Thyroid gland (tissue), 4 donors: ENCODE results near the gene PLEKHJ1. TPM values are rescaled to one million over a fixed set of nuclear protein-coding genes. Genes with fewer than 3 reads are reported as not detected.

ENCODE experiments used
- DNase-seq, 2 donors: peaks; one replicate each; pipeline ENCODE4 v3.0.0-alpha.2; 2019
- H3K27ac ChIP-seq, 3 donors: fragments of 200-600 bp; sonication (generic); 1 replicate in 2 of 3; 2 replicates in 1 of 3; pipeline ENCODE4 v1.5.1; 2016 to 2019; ENCODE audit warnings: mild to moderate bottlenecking in 1 of 3, moderate library complexity in 1 of 3
- H3K27me3 ChIP-seq: fragments of 200-600 bp; sonication (generic); one replicate; pipeline ENCODE4 v1.5.1; 2019
- H3K36me3 ChIP-seq, 2 donors: fragments of 200-600 bp; sonication (generic); one replicate each; pipeline ENCODE4 v1.5.1; 2016 to 2019
- H3K4me1 ChIP-seq, 2 donors: fragments of 200-600 bp; sonication (generic); one replicate each; pipeline ENCODE4 v1.5.1; 2017 to 2019
- H3K4me3 ChIP-seq, 3 donors: fragments of 200-600 bp; sonication (generic); replicated peaks in 1 of 3; 1 replicate in 2 of 3; 2 replicates in 1 of 3; pipeline ENCODE4 v1.5.1; 2016; ENCODE audit warnings: mild to moderate bottlenecking in 1 of 3
- H3K9me3 ChIP-seq: fragments of 200-600 bp; sonication (generic); one replicate; pipeline ENCODE4 v1.5.1; 2017
- POLR2A ChIP-seq, 2 donors: fragments of 450-650 bp; IDR thresholded peaks; one replicate each; pipeline ENCODE4 v1.6.1; 2017; ENCODE audit warnings: antibody characterized with exemption in 2 of 2, mild to moderate bottlenecking in 2 of 2, moderate library complexity in 1 of 2
- WGBS, 2 donors: methylation state at CpG; one replicate each; pipeline ENCODE4 v1.1.5; 2017; 5-methylcytosine and 5-hydroxymethylcytosine counted together
- intact Hi-C: fragments of 100-400 bp; cut with DNase I; formaldehyde crosslinking; loops from one replicate; pipeline ENCODE4 v1.15.1; 2023
- total RNA-seq, 4 donors: library from RNA; depleted of rRNA; stranded (reverse); fragments of >200 nt; gene quantifications; one replicate each; pipeline ENCODE4 v1.2.3, GENCODE V29; 2016
- TF ChIP-seq, protein P1 (sequence below), 6 experiments: fragments of 200-600 bp in 3 of 6; fragments of 450-650 bp in 3 of 6; sonication (generic) in 3 of 6; IDR thresholded peaks; one replicate each; pipeline ENCODE4 v1.5.1; 2016 to 2019; ENCODE audit warnings: antibody characterized with exemption in 6 of 6, mild to moderate bottlenecking in 2 of 6, inconsistent platforms in 1 of 6, moderate library complexity in 1 of 6

Gene PLEKHJ1
- total RNA-seq, 4 donors from 2014 or later: 86.7 to 179 (median 131) TPM

DNA sequence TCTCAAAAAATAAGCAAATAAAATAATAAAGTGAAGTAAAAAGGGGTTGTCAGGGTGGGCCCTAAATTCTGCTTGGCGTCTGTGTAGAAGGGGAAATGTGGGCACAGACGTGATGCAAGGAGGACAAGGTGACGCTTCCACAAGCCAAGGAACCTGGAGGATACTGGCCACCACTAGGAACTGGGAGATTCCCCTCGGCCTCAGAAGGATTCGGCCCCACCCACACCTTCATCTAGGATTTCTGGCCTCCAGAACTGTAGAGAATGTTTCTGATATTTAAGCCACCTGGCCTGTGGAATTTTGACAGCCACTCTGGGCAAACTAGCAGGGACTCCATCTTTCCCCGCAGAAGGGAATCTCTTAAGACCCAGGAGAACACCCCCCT, 1.1 kb downstream of the PLEKHJ1 start:
- intact Hi-C loops: loop anchor here (5.0 kb wide), 2 partner anchors 73 to 97 kb away; partner anchors contain the start of gene DOT1L
- Histone ChIP-seq H3K27me3 (no peaks in the 10 kb centered on the region), H3K4me1 (peaks cover 35 to 47% of the 10 kb centered on the region in 2 donors), H3K4me3 (peak overlapping the region in 2 of 3 donors; percentile 86 to 92), H3K9me3 (no peaks in the 10 kb centered on the region), H3K27ac (peak overlapping the region; percentile 96 to 99 (median 98)), H3K36me3 (peaks cover 14 to 20% of the 10 kb centered on the region in 2 donors)
- DNase-seq: no peak
- TF ChIP-seq POLR2A (IDR thresholded peaks at IDR 0.05): no peak
- TF ChIP-seq, protein P1, sequence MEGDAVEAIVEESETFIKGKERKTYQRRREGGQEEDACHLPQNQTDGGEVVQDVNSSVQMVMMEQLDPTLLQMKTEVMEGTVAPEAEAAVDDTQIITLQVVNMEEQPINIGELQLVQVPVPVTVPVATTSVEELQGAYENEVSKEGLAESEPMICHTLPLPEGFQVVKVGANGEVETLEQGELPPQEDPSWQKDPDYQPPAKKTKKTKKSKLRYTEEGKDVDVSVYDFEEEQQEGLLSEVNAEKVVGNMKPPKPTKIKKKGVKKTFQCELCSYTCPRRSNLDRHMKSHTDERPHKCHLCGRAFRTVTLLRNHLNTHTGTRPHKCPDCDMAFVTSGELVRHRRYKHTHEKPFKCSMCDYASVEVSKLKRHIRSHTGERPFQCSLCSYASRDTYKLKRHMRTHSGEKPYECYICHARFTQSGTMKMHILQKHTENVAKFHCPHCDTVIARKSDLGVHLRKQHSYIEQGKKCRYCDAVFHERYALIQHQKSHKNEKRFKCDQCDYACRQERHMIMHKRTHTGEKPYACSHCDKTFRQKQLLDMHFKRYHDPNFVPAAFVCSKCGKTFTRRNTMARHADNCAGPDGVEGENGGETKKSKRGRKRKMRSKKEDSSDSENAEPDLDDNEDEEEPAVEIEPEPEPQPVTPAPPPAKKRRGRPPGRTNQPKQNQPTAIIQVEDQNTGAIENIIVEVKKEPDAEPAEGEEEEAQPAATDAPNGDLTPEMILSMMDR (IDR thresholded peaks at IDR 0.05): no peak
- 63 to 65% methylated on average over 6 of the region's 6 CpGs for WGBS, 2 donors

DNA sequence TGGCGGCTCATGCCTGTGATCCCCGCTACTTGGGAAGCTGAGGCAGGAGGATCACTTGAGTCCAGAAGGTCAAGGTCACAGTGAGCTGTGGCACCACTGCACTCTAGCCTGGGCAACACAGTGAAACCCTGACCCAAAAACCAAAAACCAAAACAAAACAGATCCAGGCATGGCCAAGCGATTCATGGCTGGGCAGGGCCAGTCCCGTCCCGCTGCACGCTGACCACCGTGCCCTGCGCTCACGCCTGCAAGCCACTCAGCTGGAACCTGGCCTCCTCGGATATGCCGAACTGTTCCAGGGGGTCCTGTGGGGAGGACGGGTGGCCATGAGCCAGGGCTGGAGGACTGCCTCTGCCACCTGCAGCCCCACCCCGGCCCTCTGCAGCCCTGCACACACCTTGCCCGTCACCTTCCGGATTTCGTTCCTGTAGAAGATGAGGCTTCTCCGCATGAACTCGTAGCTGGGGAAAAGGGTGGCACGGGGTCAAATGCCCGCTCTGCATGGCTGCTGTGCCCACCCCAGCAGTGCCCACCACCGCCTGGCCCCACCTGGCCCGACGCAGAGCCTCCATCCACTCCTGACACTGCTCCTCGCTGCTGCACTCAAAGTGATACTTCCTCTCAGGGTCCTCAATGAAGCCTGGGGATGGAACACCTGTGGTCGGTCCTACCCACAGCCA, 2.4 kb downstream of the PLEKHJ1 start:
- intact Hi-C loops: loop anchor here (5.0 kb wide), 1 partner anchor 71 kb away; the partner anchor contains the start of gene DOT1L

DNA sequence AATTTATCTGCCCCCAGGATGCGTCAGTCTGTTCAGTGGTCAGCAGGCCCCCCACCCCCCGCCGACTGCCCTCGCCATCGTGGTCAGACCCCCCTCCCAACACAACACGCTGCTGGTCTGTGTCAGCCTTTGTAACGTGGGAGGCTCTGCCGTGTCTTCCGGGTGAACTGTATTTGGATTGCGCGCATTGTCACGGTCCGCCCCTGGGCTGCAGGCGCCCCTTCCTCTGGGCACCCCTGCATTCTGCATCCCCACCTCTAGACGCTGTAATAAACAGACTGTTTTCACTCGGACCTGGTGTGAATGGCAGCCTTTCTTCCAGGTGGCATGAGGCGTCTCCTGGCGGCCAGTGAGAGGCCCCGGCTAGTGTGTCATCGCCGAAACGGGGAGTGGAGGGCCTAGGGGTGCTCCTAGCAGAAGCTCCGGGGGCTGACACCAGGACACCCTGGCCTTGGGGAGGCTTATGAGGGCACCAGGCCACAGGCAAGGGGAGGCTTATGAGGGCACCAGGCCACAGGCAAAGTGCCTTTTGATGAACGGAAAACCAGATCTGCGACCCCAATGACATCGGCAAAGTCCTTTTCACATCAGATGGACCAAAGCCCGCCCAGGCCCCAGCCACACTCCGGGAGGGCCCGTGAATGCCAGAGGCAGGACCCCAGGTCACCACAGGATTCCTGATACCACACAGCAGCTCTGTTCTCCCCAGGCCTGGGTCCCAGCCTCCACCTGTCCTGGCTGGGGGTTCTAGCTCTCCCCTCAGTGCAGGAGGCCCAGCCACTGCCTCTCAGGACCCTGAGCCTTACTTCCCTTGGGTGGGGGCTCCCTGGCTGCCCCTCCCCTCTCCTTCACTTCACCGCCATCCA, 3.6 kb downstream of the PLEKHJ1 start:
- H3K27me3 ChIP-seq: no peaks in the 10 kb centered on the region
- H3K4me1 ChIP-seq: peaks cover 12 to 23% of the 10 kb centered on the region in 2 donors
- TF ChIP-seq POLR2A (IDR thresholded peaks at IDR 0.05): no peak
- TF ChIP-seq, protein P1 (IDR thresholded peaks at IDR 0.05): no peak
- H3K36me3 ChIP-seq: peaks cover 28 to 31% of the 10 kb centered on the region in 2 donors
- 94% methylated on average over 25 to 28 of the region's 30 CpGs for WGBS, 2 donors
- no peak overlapping the region for H3K4me3 ChIP-seq
- intact Hi-C loops: loop anchor here (5.0 kb wide), 1 partner anchor 70 kb away; the partner anchor contains the start of gene DOT1L
- DNase-seq: no peak
- no peak overlapping the region for H3K27ac ChIP-seq
- H3K9me3 ChIP-seq: no peaks in the 10 kb centered on the region

More for the DNA sequence above, 2.4 kb downstream of the PLEKHJ1 start:
- H3K27ac ChIP-seq: peak overlapping the region in 1 of 3 donors; percentile 8
- no peak overlapping the region for H3K4me3 ChIP-seq
- DNase-seq: no peak
- H3K27me3 ChIP-seq: no peaks in the 10 kb centered on the region
- WGBS, 2 donors: 77 to 91% methylated on average over 19 to 23 of the region's 25 CpGs
- H3K4me1 ChIP-seq: peaks cover 24 to 36% of the 10 kb centered on the region in 2 donors
- no peak for TF ChIP-seq POLR2A (IDR thresholded peaks at IDR 0.05)
- TF ChIP-seq, protein P1 (IDR thresholded peaks at IDR 0.05): no peak
- H3K9me3 ChIP-seq: no peaks in the 10 kb centered on the region
- peaks cover 21 to 25% of the 10 kb centered on the region in 2 donors for H3K36me3 ChIP-seq

DNA sequence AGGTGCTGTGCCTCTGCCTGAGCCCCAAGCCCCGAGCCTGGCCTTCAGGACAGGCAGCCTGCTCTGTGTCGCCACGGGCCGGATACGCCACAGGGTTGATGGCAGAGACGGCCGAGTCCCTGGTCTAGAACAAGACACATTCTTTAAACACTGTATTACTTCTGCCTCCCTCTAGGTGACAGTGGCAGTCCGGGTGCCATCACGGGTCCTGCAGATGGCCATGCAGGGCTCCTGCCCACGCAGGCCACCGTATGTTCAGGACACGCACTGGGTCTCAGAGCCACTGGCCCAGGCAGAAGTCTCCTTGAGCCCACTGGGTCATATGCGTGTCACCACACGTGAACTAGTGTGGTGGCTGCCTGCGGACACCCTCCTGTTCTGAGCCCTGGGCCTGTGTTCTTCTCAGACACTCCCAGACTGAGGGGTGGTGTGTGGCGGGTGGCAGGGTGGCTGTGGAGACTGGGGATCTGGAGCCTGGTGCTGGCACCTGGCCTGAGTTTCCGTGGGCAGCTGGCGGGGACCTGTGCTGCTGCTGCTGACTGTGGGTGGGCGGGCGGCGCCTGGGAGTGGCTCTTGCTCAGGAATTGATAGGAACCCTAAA, 4.4 kb downstream of the PLEKHJ1 start:
- no peaks in the 10 kb centered on the region for H3K9me3 ChIP-seq
- 81% methylated on average over 8 to 14 of the region's 21 CpGs for WGBS, 2 donors
- intact Hi-C loops: loop anchor here (5.0 kb wide), 1 partner anchor 69 kb away; the partner anchor contains the start of gene DOT1L
- no peak for TF ChIP-seq POLR2A (IDR thresholded peaks at IDR 0.05)
- TF ChIP-seq, protein P1 (IDR thresholded peaks at IDR 0.05): no peak
- no peak for DNase-seq
- H3K27me3 ChIP-seq: no peaks in the 10 kb centered on the region
- no peak overlapping the region for H3K27ac ChIP-seq
- H3K4me3 ChIP-seq: no peak overlapping the region
- H3K4me1 ChIP-seq: peaks cover 6 to 21% of the 10 kb centered on the region in 2 donors
- H3K36me3 ChIP-seq: peaks cover 28 to 39% of the 10 kb centered on the region in 2 donors
